ENCODE measurements around the gene MEF2D.

MEF2D gene

DNA sequence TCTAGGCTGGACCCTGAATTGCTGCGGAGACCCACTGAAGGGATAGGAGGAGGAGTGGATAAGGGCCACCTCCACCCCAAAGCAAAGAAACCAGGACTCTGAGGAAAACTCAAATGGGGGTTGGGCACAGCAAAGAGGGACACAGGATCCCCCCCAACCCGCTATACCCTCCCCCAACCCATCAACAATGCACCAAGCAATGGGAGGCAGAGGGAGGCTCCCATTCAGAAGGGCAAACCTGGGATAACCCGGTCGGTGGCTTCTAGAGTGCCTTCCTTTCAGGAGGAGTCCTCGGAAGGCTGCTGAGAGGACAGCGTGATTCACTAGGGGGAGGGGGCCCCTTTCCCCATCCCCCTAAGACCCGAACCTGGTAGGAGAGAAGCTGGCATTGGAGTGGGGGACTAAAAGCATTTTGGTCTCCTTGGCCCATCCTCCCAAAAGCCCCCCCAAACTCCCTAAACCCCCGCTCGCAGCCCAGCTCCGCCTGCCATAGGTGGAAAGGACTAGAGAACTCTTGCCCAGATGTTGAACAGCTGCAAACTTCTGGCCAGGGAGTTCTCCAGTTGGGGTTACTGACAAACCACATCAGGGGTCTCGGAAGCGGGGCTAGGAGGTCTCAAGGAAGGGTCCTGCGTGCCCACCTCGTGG lies 1.3 kb downstream of the MEF2D start:
- DNase-seq: no peak

DNA sequence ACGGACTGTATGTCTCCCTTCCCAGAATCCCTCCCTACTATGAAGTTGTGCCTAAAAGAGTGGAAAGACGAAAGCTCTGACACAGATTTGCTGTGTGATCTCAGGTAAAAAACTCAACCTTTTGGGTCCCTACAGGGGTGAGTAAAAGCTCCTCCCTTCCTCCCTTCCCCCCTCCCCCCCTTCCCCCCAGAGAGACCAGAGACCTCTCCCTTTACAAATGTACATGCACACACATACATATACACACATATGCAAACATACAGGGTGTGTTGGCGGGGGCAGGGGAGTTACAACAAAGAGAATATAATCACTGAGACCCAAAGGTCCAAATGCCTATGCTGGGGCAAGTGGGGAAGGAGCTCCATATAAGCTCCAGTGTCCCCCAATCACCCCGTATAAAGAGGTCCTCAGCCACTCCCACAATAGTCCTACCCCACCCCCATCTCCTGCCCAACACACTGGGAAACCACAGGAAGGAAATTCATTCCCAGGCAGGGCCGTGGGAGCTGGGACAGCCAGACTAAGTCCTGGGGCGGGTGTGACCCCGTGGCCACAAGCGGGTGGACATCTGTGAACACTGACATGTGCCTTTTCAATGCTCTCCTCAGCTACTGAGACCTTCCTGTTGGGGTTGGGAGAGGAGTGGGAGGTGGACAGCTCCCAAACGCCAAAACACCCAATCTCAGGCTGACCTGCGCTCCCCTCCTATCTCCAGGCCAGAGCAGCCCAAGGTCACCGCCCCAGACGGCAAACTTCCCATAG lies 2.0 kb downstream of the MEF2D start:
- no peak for DNase-seq

GRCh38 chr1:156497743-156498431 lies 2.7 kb downstream of the MEF2D start:
- no peak for DNase-seq

- DNase-seq: no peak
Observed at GRCh38 chr1:156497078-156497742, 3.4 kb downstream of the MEF2D start.

GRCh38 chr1:156496211-156496761 lies 4.3 kb downstream of the MEF2D start:
- no peak for DNase-seq

DNA sequence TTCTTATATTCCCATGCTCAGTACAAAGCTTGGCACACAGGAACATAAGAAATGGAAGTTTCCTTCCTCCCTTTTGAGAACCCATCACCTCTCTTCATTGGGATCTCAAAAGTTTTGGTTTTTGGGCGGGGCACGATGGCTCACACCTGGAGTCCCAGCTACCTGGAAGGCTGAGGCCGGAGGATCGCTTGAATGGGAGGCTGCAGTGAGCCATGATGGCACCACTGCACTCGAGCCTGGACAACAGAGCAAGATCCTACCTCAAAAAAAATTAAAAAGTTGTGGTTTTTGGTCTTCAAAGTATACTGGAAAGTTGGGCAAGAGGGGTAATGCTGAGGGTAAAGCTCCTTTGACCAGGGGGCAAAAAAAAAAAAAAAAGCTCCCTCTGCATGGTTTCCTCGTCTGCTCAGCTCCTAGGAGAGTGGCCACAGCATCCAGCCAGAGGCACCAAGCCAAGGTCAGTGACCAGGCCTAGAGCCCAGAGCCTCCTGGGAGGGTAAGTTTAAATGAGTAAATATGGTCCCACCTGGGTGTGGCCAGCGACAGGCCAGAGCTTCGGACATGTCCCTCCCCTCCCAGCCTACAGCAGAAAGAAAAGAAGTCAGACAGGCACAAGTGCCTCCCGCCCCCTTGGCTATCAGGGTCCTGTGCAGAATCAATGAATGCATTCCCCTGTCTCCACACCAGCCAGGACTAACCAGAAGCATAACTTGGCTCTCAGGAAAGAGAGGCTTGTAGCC lies 5.0 kb downstream of the MEF2D start:
- DNase-seq: no peak

- DNase-seq: no peak
Observed at GRCh38 chr1:156494309-156494895, 6.2 kb downstream of the MEF2D start.

DNA sequence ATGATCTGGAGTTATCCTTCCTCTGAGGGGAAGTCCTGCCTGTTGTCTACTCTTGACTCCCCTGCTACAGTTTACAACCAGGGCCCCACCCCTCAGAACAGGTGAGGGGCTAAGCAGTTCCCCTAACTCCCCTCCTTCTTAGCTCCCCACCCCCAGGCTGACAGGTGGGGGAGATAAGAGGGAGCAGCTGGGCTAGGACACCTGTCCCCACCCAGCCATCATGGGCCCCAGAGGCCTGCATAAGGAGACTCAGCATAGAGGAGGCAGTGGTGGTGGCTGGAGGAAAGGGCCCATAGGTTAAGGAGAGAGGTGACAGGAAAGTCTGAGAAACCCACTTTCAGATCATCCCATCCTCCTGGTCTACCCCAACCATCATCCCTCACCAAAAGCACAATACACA lies 6.8 kb downstream of the MEF2D start:
- no peak for DNase-seq

- DNase-seq: no peak
Observed at GRCh38 chr1:156493154-156493631, 7.4 kb downstream of the MEF2D start.

- no peak for DNase-seq
Observed at GRCh38 chr1:156492591-156493080, 7.9 kb downstream of the MEF2D start.

DNA sequence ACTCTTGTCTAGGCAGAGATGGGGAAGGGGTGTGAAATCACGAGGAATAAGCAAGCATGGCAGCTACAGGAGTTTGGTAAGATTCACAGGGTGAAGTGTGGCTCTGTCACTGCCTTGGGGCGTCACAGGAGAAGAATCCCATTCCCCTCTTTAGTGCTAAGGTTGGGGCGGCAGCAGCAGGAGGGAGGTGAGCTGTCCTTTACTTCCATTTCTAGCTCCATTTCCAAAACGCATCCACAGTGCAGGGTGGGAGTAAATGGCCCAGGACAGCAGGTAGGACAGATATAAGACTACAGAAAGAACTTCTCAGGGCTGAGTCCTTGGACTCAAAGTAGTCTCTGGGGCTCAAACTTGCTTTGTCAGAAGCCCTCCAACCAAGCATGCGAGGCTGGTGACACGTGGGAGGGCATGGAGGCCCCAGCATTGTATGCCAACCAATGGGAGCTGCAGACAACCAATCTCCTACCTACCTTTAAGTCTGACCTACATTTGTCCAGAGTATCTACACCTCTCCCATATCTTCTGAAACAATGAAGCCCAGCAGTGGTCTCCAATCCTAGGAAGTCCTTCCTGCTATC lies 8.5 kb downstream of the MEF2D start:
- DNase-seq: no peak

- no peak for DNase-seq
Observed at GRCh38 chr1:156491151-156491949, 9.2 kb downstream of the MEF2D start.

DNA sequence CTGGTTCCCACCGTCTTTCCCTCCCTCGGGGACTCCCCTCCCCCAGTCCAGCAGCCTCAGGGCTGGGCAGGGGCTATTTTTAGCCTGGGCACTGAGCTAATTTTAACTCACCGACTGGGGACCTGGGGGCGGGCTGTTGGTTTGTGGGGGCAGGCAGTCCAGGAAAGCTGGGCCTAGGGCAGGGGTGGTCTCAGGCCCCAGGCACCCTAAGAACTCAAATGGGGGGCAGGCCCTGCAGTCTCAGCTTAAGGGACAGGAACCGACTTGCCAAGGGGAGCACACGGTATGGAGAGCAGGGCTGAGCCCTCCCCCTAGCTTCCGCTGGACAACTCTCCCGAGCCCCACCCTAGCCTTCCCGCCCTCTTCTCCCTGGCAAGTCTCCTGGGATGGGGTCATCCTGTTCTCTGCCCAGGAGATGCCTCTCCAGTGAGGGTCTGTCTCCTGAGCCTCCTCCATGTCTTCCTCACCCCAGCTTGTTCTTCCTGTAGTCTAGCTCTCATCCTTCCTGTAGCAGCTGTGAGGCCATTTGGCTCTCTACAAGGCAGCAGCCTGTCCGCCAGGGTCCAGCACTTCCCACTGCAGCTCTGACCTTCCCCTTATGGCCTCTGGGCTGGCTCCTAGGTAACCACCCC lies 10.1 kb downstream of the MEF2D start:
- no peak for DNase-seq

- DNase-seq: no peak
Observed at GRCh38 chr1:156489935-156490293, 10.7 kb downstream of the MEF2D start.

DNA sequence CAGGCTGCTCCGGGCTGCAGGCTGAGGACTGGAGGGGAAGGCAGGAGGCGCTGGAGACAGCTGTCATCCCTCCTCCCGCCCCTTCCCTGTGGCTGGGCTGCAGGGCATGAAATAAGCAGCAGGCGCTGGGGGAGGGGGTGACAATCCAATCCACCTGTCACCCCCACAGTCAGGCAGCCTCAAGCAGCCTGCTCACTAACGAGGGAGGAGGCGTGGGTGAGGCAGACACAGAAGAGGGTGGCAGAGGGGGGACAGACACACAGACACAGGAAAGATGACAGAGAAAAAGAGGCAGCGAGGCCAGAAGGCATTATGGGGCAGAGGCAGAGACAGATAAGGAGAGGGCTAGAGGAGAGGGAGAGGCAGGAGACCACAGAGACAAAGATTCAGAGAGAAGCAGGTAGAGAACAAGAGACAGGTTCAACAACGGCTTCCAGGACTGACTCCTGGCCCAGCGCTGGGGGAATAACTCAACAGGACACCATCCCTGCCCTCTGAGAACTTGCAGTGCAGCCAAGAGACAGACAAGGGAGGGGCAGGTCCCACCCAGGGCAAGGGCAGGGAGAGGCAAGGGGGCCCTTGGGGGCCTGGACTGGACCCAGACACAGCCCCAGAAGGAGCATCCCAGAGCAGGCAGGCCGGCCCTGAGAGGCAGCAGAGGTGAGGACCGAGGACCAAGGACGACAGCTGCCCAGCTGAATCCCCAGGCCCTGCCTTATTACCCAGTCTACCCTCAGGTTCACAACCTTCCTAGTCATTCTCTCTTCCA lies 11.2 kb downstream of the MEF2D start:
- no peak for DNase-seq

DNA sequence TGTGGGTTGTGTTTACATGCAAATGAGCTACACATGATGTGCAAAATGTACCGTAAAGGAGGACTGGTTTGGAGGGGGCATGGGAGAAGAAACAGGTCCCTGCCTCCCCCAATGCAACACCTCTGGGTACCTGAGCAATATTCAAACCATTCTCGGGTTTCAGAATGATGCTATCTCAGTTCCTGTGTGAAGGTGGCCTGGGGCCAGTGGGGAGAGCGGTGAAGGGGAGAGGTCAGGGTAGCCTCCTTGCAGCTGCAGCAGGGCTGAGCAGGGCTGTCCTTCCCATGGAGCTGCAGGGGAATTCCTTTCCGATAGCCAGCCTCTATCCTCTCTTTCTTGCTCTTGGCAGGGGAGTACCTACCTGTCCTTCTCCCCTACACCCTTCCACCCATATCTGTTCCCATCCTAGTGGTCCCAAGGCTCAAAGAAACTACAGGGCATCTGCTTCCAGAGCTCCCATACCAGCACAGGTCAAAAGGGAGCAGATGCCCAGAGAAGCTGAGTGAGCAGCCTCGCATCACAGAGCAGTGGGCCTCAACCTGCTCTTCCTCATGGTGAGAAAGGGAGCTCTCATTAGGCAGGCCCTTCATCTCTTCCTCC lies 11.9 kb downstream of the MEF2D start:
- no peak for DNase-seq

GRCh38 chr1:156487862-156488261 lies 12.7 kb downstream of the MEF2D start:
- no peak for DNase-seq

GRCh38 chr1:156486421-156487344 lies 13.9 kb downstream of the MEF2D start:
- DNase-seq: no peak

All from cortex of kidney (tissue), 1 donor.